GM19438 (cell line): ENCODE results near the gene STARD13.
A peak's percentile ranks its signal among the peaks of the same experiment; 100 is the strongest.

Source experiments
- ATAC-seq: cut with Tn5 transposase; IDR thresholded peaks from one replicate; pipeline ENCODE4 v1.9.1; 2021; ENCODE audit warnings: low read depth; ENCODE audit not compliant: unreplicated experiment

Gene STARD13

DNA sequence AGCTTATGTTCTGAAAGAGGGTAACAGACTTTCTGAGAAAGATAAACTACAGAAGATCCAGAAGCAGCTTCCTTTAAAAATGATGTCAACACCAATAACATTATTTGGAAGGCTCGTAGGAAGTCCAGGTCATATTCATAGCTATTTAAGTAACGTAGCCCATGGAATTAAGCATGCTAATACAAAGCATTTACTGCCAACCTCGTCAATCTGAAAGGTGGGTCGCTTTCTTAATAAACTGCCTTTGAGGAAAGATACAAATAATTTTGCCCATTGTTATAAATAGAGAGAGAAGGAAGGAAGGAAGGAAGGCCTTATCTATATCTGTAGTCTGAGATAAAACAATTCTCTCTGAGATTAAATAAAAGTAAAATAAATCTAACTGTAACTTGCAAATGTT, 80.3 kb downstream of the STARD13 start:
- no peak for ATAC-seq

DNA sequence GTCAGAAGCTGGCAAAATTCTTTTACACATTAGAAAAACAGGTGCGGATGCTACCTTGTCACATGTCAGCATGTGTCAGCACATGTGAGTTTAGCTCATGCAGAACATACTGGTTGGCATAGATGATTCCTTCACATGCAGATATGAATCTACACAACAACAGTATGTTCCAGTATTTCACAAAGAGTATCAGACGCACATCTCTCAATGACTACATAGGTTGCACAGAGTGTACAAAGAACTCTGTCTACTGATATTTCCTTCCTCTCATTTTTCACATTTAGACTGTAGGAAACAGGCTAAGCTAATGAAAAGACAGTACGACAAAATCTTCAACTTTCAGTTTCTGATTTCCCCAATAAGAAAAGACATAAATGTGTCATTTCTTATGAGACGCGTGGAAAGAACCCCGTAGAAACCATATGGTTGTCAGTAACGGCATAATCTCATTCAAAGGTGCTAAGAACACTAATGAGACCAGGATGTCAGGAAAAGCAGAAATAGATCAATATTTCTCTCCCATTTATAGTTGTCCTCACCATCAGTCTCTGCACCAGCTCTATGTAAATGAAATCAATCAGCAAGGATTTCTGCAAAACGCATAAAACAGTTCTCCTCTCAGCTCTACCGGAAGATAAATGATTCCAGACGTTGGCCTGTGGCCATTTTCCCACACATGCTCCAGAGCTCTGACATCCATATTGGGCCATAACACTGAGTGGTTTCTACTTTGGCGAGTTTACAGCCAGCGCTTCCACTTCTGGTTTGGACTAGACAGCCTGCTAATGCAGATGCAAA, 81.2 kb downstream of the STARD13 start:
- ATAC-seq = no peak

DNA sequence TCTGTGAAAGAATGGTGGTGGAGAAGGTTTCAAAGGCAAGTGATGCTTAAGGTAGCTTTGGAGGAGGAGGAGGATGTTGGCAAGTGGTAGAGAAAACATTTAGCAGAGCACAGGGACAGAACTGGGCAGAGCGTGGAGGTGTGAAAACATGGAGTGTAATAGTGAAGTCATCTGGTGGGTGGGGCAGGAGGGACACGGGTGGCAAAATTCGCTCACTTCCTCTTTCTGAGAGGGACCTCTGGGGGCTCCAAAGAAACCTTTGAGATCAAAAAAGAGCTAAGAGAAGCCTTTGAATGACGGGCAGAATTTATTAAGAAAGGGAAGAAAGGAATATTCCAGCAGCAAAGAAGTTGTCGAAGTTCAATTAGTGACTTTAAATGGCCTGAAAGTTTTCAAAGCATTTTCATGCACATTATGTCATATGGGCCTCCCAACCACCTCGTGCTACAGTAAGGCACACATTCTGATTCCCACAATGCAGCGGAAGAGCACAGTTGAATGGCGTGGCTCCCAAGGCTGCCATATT, 82.8 kb downstream of the STARD13 start:
- ATAC-seq = no peak

GRCh38 chr13:33201659-33202058, 83.9 kb downstream of the STARD13 start:
- no peak for ATAC-seq

GRCh38 chr13:33199289-33199850, 86.2 kb downstream of the STARD13 start:
- ATAC-seq = no peak

DNA sequence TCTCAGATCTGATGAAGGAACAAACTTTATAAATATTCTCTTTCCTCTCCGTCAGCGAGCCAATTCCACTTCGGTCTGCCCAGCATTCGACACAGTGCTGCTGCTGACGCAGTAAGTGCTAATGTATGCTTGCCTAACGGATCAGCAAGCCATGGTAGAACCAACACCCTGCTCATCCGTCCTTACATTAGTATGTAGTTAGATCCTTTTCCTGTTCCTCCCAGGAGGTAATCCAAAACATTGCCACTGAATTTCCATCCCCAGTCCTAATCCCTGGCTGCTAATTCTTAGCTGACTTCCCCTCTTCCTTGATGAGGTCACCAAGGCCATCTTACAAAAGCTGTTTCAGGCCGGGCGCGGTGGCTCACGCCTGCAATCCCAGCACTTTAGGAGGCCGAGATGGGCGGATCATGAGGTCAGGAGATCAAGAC, 88.0 kb downstream of the STARD13 start:
- no peak for ATAC-seq

DNA sequence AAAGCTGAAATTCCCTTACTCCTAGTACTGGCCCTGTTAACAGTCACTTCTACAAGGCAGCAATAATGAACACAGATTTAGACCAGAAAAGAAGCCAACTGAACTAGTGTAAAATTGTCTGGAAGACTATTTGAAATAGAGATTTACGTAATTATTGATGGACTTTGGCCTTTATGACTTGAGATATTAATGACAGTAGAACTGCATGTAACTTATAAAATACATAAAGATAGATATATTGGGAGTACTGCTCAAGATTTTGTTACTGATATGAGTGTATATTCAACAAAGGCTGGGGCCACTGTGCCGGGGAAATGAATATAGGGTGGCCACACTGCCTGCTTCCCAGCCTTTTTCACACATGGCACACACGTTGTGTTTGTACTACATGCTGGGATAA, 88.8 kb downstream of the STARD13 start:
- ATAC-seq = no peak

- no peak for ATAC-seq
Observed at GRCh38 chr13:33195693-33196464, 89.7 kb downstream of the STARD13 start.

GRCh38 chr13:33194820-33195692, 90.5 kb downstream of the STARD13 start:
- ATAC-seq = peak; percentile 79

DNA sequence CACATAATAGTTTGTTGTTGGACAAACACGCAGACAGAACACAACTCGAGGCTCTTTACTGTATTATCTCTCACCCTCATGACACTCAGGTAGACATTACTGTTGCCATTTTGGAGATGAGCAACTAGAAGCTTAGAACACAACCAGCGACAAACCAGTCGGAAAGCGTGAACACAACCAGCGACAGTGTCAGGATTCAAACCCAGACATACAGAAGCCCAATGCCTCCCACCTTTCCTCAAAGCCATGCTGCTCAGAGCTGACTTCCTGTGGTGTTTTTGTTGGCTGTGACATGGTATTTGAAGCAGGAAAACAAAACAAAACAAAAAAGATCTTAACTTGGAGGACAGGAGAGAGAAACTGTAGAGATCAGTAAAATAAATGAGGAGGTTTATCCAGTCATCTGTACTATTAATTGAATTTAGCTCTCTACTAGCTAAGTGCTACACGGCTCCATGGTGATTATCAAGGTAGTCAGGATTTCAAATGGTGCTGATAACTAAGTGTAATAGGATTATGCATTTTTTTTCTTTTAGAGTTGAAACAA, 92.1 kb downstream of the STARD13 start:
- ATAC-seq = no peak

DNA sequence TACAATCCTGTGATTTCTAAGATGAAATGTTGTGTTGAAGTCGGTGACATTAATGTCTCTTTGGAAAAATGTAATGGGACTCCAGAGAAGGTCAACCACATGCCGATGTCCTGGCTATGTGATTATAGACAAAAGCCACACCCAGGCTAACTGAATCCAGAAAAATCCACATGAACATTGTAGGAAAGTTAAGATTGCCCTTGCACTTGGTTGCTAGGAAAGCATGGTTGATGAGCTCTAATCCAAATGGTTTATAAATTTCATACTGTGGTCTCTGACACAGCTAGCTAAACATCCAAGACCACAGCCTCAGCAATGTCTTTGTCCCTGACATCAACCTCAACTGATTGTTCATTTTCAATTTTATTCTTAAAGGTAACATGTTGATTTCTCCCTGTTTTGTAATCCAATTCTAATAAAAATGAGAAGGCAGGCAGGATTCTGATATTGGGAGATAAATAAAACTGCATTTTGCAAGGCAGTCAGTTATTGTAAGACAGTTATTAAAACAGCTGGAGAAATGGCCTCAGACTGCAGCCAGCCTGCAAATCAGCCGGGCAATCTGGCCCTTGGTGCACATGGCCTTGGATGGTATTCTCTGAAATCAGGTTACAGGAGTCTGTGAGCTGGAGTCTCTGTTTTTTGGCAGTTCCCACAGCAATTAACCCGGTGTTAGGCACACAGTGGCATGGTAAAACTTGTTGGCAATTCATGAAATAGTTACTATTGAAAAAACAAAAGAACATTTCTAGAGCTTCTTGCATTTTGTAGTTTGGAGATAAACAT, 93.9 kb downstream of the STARD13 start:
- no peak for ATAC-seq

- no peak for ATAC-seq
Observed at GRCh38 chr13:33189470-33189869, 96.1 kb downstream of the STARD13 start.

DNA sequence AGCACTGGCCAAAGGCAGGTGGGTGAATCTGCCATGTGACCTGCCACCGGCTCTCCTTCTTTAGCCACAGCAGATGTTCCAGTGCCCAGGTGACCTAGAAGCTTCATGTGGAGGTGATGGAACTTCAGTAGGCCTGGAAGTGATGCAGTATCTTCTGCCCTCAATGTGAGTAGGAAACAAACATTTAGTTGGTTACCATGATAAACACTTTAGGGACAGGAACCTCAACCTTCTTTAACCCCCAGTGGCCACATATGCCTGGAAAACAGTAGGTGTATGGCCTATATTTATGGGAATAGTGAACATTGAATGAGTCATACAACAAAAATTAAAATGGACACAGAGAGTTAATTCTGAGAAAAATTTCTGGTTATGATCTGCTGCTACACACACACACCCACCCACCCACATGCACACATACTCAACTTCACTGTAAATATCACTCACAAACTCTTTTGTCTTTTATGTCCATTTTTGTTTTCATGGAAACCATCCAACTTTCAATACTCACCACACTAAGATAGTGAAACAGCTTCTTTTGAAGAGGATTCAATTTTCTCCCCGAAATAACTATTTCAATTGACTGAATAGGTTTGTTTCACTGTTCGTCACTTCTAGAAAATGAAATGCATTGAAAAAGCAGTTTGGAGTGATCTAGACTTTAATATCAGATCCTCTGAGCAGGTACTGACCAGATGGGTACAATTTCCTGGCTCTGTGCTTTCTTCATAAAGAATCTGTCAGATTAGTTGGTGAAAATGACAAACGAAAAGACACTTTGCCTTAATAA, 97.3 kb downstream of the STARD13 start:
- ATAC-seq = peak; percentile 61

- no peak for ATAC-seq
Observed at GRCh38 chr13:33186861-33187291, 98.7 kb downstream of the STARD13 start.

GRCh38 chr13:33185853-33186252, 99.7 kb downstream of the STARD13 start:
- no peak for ATAC-seq

DNA sequence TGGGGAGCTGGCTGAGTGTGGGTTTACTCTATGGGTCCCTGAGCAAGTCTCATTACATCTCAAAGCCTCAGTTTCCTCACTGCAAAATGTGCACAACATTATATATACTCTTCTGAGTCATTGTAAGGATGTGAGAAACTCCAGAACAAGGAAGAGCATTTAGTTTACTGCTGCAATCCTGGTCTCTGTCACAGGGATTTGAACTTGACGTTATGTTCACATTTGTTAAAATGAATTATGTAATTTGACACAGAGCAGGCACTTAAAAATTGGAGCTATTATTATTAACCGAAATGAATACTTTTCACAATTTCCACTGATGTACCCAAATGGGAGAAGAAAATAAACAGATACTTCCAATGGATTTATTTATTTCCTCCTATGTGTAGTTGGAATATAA, 101.0 kb downstream of the STARD13 start:
- ATAC-seq = no peak

DNA sequence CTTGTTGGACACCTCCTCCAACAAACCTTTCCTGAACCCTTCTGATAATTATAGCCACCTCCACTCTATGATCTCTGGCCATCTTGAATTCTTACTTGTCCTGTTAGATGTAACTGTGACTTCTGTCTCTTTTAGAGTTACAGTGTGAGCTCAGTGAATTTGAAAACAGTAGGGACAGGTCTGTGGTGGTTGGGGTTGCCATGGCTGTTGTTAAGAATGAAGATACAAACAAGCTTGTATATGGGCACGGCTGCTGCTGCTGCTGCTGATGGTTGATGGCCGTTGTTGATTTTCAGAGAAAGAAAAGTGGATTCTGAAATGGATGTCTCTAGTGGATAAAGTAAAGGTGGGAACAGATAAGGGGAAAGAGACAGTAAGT, 101.5 kb downstream of the STARD13 start:
- ATAC-seq = no peak

DNA sequence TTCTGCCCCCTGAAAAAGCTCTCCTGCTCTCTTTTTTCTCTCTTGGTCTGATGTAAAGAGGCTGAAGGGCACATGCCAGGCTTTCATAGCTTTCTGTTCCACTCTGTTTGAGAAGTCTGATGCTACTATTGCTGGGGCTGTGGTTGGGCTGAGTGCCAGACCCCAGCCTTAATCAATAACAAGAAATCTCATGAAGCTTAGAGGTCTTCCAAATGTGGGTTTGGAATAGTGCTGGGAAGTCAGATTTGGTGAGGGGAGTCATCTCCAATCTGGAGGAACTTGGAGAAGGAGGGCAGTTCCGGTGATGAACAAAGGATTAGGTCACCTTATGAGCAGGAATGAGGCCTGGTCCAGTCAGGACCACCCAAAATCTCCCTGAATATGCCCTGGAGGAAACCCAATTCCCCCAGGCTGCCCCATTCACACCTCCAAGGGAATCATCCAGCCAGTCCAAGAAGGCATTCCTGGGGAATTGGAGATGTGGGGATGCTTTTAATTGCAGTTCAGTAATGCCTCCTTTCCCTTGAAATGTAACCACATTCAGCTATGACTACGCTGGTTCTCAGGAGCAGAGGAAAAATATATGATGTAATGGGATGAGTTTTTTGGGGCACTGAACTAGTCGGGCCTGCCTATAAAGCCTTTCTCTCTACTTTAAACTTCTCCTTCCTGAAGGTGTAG, 102.0 kb downstream of the STARD13 start:
- ATAC-seq = no peak
